Hepatocyte (in vitro differentiated cells): ENCODE measurements around the gene PLA2G4A.

Source experiments
- CTCF ChIP-seq: fragments of 200-600 bp; sonication (generic); IDR thresholded peaks from 2 replicates; pipeline ENCODE4 v1.5.1; 2016; ENCODE audit warnings: antibody characterized with exemption, mild to moderate bottlenecking; ENCODE audit not compliant: poor library complexity
- EZH2 ChIP-seq: fragments of 200-600 bp; sonication (generic); IDR thresholded peaks from 2 replicates; pipeline ENCODE4 v1.6.1; 2016; ENCODE audit warnings: antibody characterized with exemption, mild to moderate bottlenecking, borderline replicate concordance
- EZH2phosphoT487 ChIP-seq: fragments of 200-600 bp; sonication (generic); IDR thresholded peaks from one replicate; pipeline ENCODE4 v1.6.1; 2018; ENCODE audit warnings: antibody characterized with exemption, mild to moderate bottlenecking, low read depth, moderate library complexity; ENCODE audit not compliant: unreplicated experiment, severe bottlenecking

- no peak for TF ChIP-seq CTCF
- no peak for TF ChIP-seq EZH2
- TF ChIP-seq EZH2phosphoT487, result no peak
These were observed 55.5 kb downstream of the PLA2G4A start for GRCh38 chr1:186884251-186884650.
